ENCODE results near the gene GMDS. TPM values are rescaled to one million over a fixed set of nuclear protein-coding genes. Genes with fewer than 3 reads are reported as not detected.

Gene GMDS
- total and polyA plus RNA-seq, 2 of the 8 experiments (the other 6 are each of a cell fraction or from before 2014, with no cell fraction given): 16.8 to 50.0 TPM

DNA sequence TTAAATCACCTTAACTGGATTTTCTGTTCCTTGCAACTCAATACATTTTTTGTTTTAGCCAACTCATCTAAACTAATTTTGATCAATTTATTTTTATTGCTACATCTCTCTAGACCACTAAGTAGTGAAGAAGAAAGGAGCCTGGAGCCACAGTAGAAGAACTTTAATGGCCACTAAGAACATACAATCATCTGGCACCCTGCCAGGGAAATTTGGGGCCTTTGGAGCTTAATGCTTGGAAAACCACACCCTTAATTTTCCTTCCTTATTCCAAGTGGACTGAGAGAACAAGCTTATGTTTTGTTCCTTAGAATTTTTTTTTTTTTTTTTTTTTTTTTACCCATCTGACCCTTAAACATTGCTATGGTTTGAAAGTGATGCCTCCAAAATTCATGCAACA lies 12.0 kb upstream of the GMDS start:
- no peak overlapping the region for H4K5ac ChIP-seq (ENCODE audit: insufficient read length, low read depth, low read length)
- DNase-seq (ENCODE audit: low read depth in 1 of 2, low spot score in 2 of 2) (no peak), FAIRE-seq (no peak)
- H3K56ac ChIP-seq (replicated peaks; ENCODE audit: insufficient read length, low read depth, low read length): no peak overlapping the region
- H3K4me2 ChIP-seq (ENCODE audit: insufficient read depth in 1 of 2, low read depth in 2 of 2, low read length in 2 of 2): no peak overlapping the region
- no peak overlapping the region for H2BK120ac ChIP-seq (replicated peaks; ENCODE audit: low read depth, low read length)
- no peak overlapping the region for H3K4me3 ChIP-seq (ENCODE audit: extremely low read depth in 1 of 4, insufficient read depth in 2 of 4, low read depth in 3 of 4, low read length in 4 of 4)
- no peak overlapping the region for H2AFZ ChIP-seq (ENCODE audit: low read length)
- H3K27ac ChIP-seq (ENCODE audit: low read depth, low read length): no peak overlapping the region
- H4K20me1 ChIP-seq (replicated peaks in 1 of 2; ENCODE audit: control insufficient read depth in 1 of 2, insufficient read depth in 2 of 2, low read length in 2 of 2): no peaks in the 10 kb centered on the region
- H4K8ac ChIP-seq (ENCODE audit: extremely low read depth, insufficient read depth, low read length): no peak overlapping the region
- H3K27me3 ChIP-seq (replicated peaks in 1 of 4; ENCODE audit: control insufficient read depth in 3 of 4, extremely low read depth in 1 of 4, insufficient read depth in 3 of 4, low read length in 3 of 4): no peaks in the 10 kb centered on the region
- no peak overlapping the region for H3K4ac ChIP-seq (replicated peaks; ENCODE audit: insufficient read length, low read depth, low read length)
- no peak overlapping the region for H2BK20ac ChIP-seq (ENCODE audit: low read length)
- no peak overlapping the region for H3K18ac ChIP-seq (ENCODE audit: extremely low read depth, low read length)
- H4K91ac ChIP-seq (replicated peaks; ENCODE audit: insufficient read length, low read length): no peak overlapping the region
- peaks cover 0 to 4% of the 10 kb centered on the region in 2 experiments; a peak in 1 of 4 replicates for H3K9me3 ChIP-seq (ENCODE audit: insufficient read depth in 2 of 2, low read depth in 1 of 2, low read length in 1 of 2)
- no peak overlapping the region for H2BK15ac ChIP-seq (ENCODE audit: low read length)
- no peak overlapping the region for H3K23ac ChIP-seq (ENCODE audit: insufficient read length)
- no peaks in the 10 kb centered on the region for H3K23me2 ChIP-seq (ENCODE audit: low read depth, low read length)
- no peak overlapping the region for H2AK5ac ChIP-seq (ENCODE audit: low read depth, low read length)
- H3K4me1 ChIP-seq (replicated peaks in 1 of 4; ENCODE audit: control insufficient read depth in 3 of 4, insufficient read depth in 4 of 4, low read length in 3 of 4): no peaks in the 10 kb centered on the region
- H2BK5ac ChIP-seq (ENCODE audit: low read depth, low read length): no peak overlapping the region
- H3K14ac ChIP-seq (ENCODE audit: insufficient read length): no peak overlapping the region
- H3K9ac ChIP-seq (replicated peaks in 1 of 4; ENCODE audit: extremely low read depth in 1 of 4, low read depth in 3 of 4, low read length in 3 of 4): no peak overlapping the region
- no peak overlapping the region for H2BK12ac ChIP-seq (ENCODE audit: low read depth, low read length)
- CTCF ChIA-PET (ENCODE audit: partially characterized antibody): interaction anchor here (1.2 kb wide), 1 partner anchor 13 kb away, joined by 3 read pairs; no protein-coding TSS in a partner anchor
- H3K79me2 ChIP-seq (ENCODE audit: control insufficient read depth in 1 of 2, insufficient read depth in 2 of 2, low read length in 2 of 2): no peaks in the 10 kb centered on the region
- POLR2A ChIA-PET (ENCODE audit: partially characterized antibody): no interaction called here
- H3K79me1 ChIP-seq (ENCODE audit: low read depth, low read length): no peaks in the 10 kb centered on the region
- H3K36me3 ChIP-seq (ENCODE audit: control insufficient read depth in 2 of 4, insufficient read depth in 4 of 4, low read length in 3 of 4): no peaks in the 10 kb centered on the region
- TF ChIP-seq EZH2 (IDR thresholded peaks at IDR 0.05; ENCODE audit: low read depth, low read length, severe bottlenecking) (no peak), BRCA1 (IDR thresholded peaks at IDR 0.05; ENCODE audit: low read depth, low read length) (no peak), RXRA (IDR thresholded peaks at IDR 0.05; ENCODE audit: insufficient read depth, low read depth, low read length) (no peak), CBX5 (IDR thresholded peaks at IDR 0.05; ENCODE audit: low read depth, low read length) (no peak)
